A549 (cell line): ENCODE results near the gene TSN. TPM values are rescaled to one million over a fixed set of nuclear protein-coding genes. Genes with fewer than 3 reads are reported as not detected.
A peak's percentile ranks its signal among the peaks of the same experiment; 100 is the strongest.

Source experiments
- ATAC-seq, 2 experiments: fragments of 200-7000 bp in 1 of 2; fragments of >200 bp in 1 of 2; cut with Nextera tagmentation in 1 of 2; cut with Tn5 transposase in 1 of 2; 3 replicates each; pipeline versions ENCODE4 v1.8.0 to v1.9.1; 2018 to 2020; ENCODE audit warnings: mild to moderate bottlenecking in 1 of 2, moderate library complexity in 1 of 2
- CTCF ChIA-PET: fragments of 300-600 bp; sonication (Branson Sonifier 250); formaldehyde crosslinking; extraction: SDS; loops from one replicate; lab custom pipeline; 2021; ENCODE audit warnings: antibody characterized with exemption, inconsistent platforms; lab: Yijun Ruan, JAX
- POLR2A ChIA-PET: fragments of 350-600 bp; formaldehyde crosslinking; extraction: SDS; loops from one replicate; lab custom pipeline; 2021; ENCODE audit warnings: antibody characterized with exemption, inconsistent platforms; lab: Yijun Ruan, JAX
- DNase-seq, 2 experiments: peaks; one replicate each; pipeline versions ENCODE4 v3.0.0 to v3.0.0-alpha.2; 2011 to 2016; ENCODE audit warnings: low read depth in 1 of 2, low spot score in 1 of 2
- FAIRE-seq: peaks from 2 replicates; lab custom pipeline; 2011; peaks lifted over from hg19 to GRCh38; lab: Jason Lieb, UNC
- H3K27ac ChIP-seq, 2 experiments: fragments of >200 bp; sonication (Bioruptor Twin); formaldehyde crosslinking; 3 replicates each; pipeline ENCODE4 v1.5.1; 2016 to 2017
- H3K4me1 ChIP-seq: fragments of >200 bp; sonication (Bioruptor Twin); formaldehyde crosslinking; 3 replicates; pipeline ENCODE4 v1.6.1; 2016
- H3K4me2 ChIP-seq: fragments of >200 bp; sonication (Bioruptor Twin); formaldehyde crosslinking; 3 replicates; pipeline ENCODE4 v1.6.1; 2016
- H3K4me3 ChIP-seq: fragments of >200 bp; sonication (Bioruptor Twin); formaldehyde crosslinking; 3 replicates; pipeline ENCODE4 v1.5.1; 2016
- H3K9me3 ChIP-seq: fragments of >200 bp; sonication (Bioruptor Twin); formaldehyde crosslinking; 3 replicates; pipeline ENCODE4 v1.6.1; 2016
- BCL3 ChIP-seq: fragments of >200 bp; sonication (Bioruptor Twin); formaldehyde crosslinking; IDR thresholded peaks from 3 replicates; pipeline ENCODE4 v1.6.1; 2016
- BHLHE40 ChIP-seq: IDR thresholded peaks from 2 replicates; pipeline ENCODE4 v1.6.1; 2012; ENCODE audit warnings: low read depth, low read length, inconsistent platforms
- CBX2 ChIP-seq: fragments of 200-600 bp; sonication (generic); IDR thresholded peaks from 2 replicates; pipeline ENCODE4 v1.6.1; 2016; ENCODE audit warnings: low read depth, mild to moderate bottlenecking, borderline replicate concordance
- CTCF ChIP-seq: fragments of >200 bp; sonication (Bioruptor Twin); formaldehyde crosslinking; IDR thresholded peaks from 3 replicates; pipeline ENCODE4 v1.5.1; 2016
- EHMT2 ChIP-seq: fragments of 200-600 bp; sonication (generic); IDR thresholded peaks from 2 replicates; pipeline ENCODE4 v1.6.1; 2016; ENCODE audit warnings: antibody characterized with exemption, low read depth, mild to moderate bottlenecking, moderate library complexity
- ELK1 ChIP-seq: fragments of 150-350 bp; IDR thresholded peaks from 2 replicates; pipeline ENCODE4 v1.6.1; 2014; ENCODE audit warnings: low read depth, mild to moderate bottlenecking, low read length
- EP300 ChIP-seq, 2 experiments: fragments of >200 bp; sonication (Bioruptor Twin); formaldehyde crosslinking; IDR thresholded peaks; 2 replicates in 1 of 2; 3 replicates in 1 of 2; pipeline ENCODE4 v1.6.1; 2016 to 2017
- FOSL2 ChIP-seq, 2 experiments: fragments of 450-650 bp in 1 of 2; fragments of >200 bp in 1 of 2; sonication (Bioruptor Twin) in 1 of 2; formaldehyde crosslinking; IDR thresholded peaks; 2 replicates each; pipeline versions ENCODE4 v1.5.0 to v1.6.1; 2016 to 2020; ENCODE audit warnings: mild to moderate bottlenecking in 1 of 2, moderate library complexity in 1 of 2
- GATA3 ChIP-seq: IDR thresholded peaks from 2 replicates; pipeline ENCODE4 v1.6.1; 2012; ENCODE audit warnings: borderline replicate concordance
- HDAC2 ChIP-seq: fragments of 200-600 bp; sonication (generic); IDR thresholded peaks from 2 replicates; pipeline ENCODE4 v1.6.1; 2016
- HES2 ChIP-seq: fragments of >200 bp; sonication (Bioruptor Twin); formaldehyde crosslinking; IDR thresholded peaks from 2 replicates; pipeline ENCODE4 v1.6.1; 2016
- HEYL ChIP-seq: fragments of 250-450 bp; sonication (Bioruptor Pico); IDR thresholded peaks from 2 replicates; pipeline ENCODE4 v1.8.0; 2021; ENCODE audit warnings: mild to moderate bottlenecking, moderate library complexity
- HOXA7 ChIP-seq: fragments of 250-450 bp; sonication (Bioruptor Pico); IDR thresholded peaks from 2 replicates; pipeline ENCODE4 v1.5.0; 2020; ENCODE audit warnings: mild to moderate bottlenecking, moderate library complexity
- JUNB ChIP-seq: fragments of >200 bp; sonication (Bioruptor Twin); formaldehyde crosslinking; IDR thresholded peaks from 2 replicates; pipeline ENCODE4 v1.6.1; 2016
- KDM1A ChIP-seq: fragments of 200-600 bp; sonication (generic); IDR thresholded peaks from 2 replicates; pipeline ENCODE4 v1.6.1; 2016; ENCODE audit warnings: low read depth, mild to moderate bottlenecking
- NFE2L2 ChIP-seq: fragments of 150-350 bp; conservative IDR thresholded peaks from 2 replicates; pipeline ENCODE4 v1.6.1; 2014; ENCODE audit warnings: low read length
- NR3C1 ChIP-seq: fragments of >200 bp; sonication (Bioruptor Twin); formaldehyde crosslinking; IDR thresholded peaks from 3 replicates; pipeline ENCODE4 v1.6.1; 2017
- RAD21 ChIP-seq, 2 experiments: fragments of >200 bp in 1 of 2; sonication (Bioruptor Twin) in 1 of 2; formaldehyde crosslinking in 1 of 2; IDR thresholded peaks in 1 of 2; conservative IDR thresholded peaks in 1 of 2; 2 replicates in 1 of 2; 3 replicates in 1 of 2; pipeline ENCODE4 v1.6.1; 2012 to 2018; ENCODE audit warnings: inconsistent platforms in 1 of 2
- RARB ChIP-seq: fragments of 250-450 bp; sonication (Bioruptor Pico); IDR thresholded peaks from 2 replicates; pipeline ENCODE4 v1.8.0; 2021; ENCODE audit warnings: mild to moderate bottlenecking, moderate library complexity
- RCOR1 ChIP-seq: fragments of 150-350 bp; IDR thresholded peaks from 2 replicates; pipeline ENCODE4 v1.6.1; 2014; ENCODE audit warnings: antibody characterized with exemption, low read length, low read depth
- SMC3 ChIP-seq: fragments of >200 bp; sonication (Bioruptor Twin); formaldehyde crosslinking; IDR thresholded peaks from 3 replicates; pipeline ENCODE4 v1.6.1; 2018; ENCODE audit warnings: inconsistent platforms
- TFCP2L1 ChIP-seq: fragments of 250-450 bp; sonication (Bioruptor Pico); IDR thresholded peaks from 2 replicates; pipeline ENCODE4 v1.5.0; 2021; ENCODE audit warnings: mild to moderate bottlenecking
- USF2 ChIP-seq: fragments of 450-650 bp; IDR thresholded peaks from 2 replicates; pipeline ENCODE4 v1.6.1; 2014; ENCODE audit warnings: antibody characterized with exemption
- ZFP36 ChIP-seq: fragments of 450-650 bp; IDR thresholded peaks from 2 replicates; pipeline ENCODE4 v1.6.1; 2014; ENCODE audit warnings: borderline replicate concordance; ENCODE audit not compliant: partially characterized antibody
- ZNF302 ChIP-seq: fragments of 250-450 bp; sonication (Bioruptor Pico); IDR thresholded peaks from 2 replicates; pipeline ENCODE4 v1.9.0; 2021; ENCODE audit warnings: inconsistent platforms, mild to moderate bottlenecking, moderate library complexity
- WGBS: methylation state at CpG from one replicate; pipeline ENCODE4 v1.1.6; 2017; ENCODE audit errors: missing lambda C conversion rate; 5-methylcytosine and 5-hydroxymethylcytosine counted together
- polyA plus RNA-seq, 4 experiments: library from polyadenylated mRNA; depleted of rRNA in 3 of 4; stranded (reverse); fragments of >200 nt; fragmentation: RNase III in 1 of 4; extraction: RNeasy Plus Mini Kit Qiagen cat#74134 plus additional on column Dnase treatment in 1 of 4; gene quantifications; 2 replicates in 3 of 4; 3 replicates in 1 of 4; pipeline ENCODE4 v1.2.3, GENCODE V29; 2011 to 2017

The TSN gene
- polyA plus RNA-seq, 2 of the 4 experiments (the other 2 are of a cell fraction), result 56.8 to 101 TPM

GRCh38 chr2:121748202-121748601 lies 7.2 kb upstream of the TSN start:
- ChIA-PET POLR2A (interaction anchor here (0.6 to 1.0 kb wide), 2 partner anchors 9 to 217 kb away, joined by 3 to 4 read pairs; no protein-coding TSS in a partner anchor), CTCF (interaction anchor here (1.0 to 1.5 kb wide), 2 partner anchors 9 to 152 kb away, joined by 3 read pairs; no protein-coding TSS in a partner anchor)
- TF ChIP-seq BCL3 (no peak), FOSL2 (IDR thresholded peaks at IDR 0.05) (no peak), FOSL2 (CRISPR knock-in tag; IDR thresholded peaks at IDR 0.05) (no peak), RARB (CRISPR knock-in tag) (no peak), CTCF (peak; percentile 46), BHLHE40 (no peak), NR3C1 (no peak), CBX2 (no peak), SMC3 (0 out of 3 replicates have a peak, but pooled peaks have one; percentile 27), ZFP36 (no peak), RAD21 (conservative IDR thresholded peaks at IDR 0.05 in 1 of 2, IDR thresholded peaks at IDR 0.05 in 1 of 2) (peak; percentile 42 to 62; a peak in 3 of 5 replicates), RCOR1 (no peak), HEYL (CRISPR knock-in tag) (no peak)
- TF ChIP-seq, all 56 proteins: peak for 3
- ATAC-seq (peak; percentile 77 to 98; a peak in 5 of 6 replicates), FAIRE-seq (no peak), DNase-seq (peak in 1 of 2 experiments; percentile 61)
- 19% methylated on average over 4 of the region's 4 CpGs for WGBS
- Histone ChIP-seq H3K9me3 (0 out of 3 replicates have a peak, but pooled peaks cover 4% of the 10 kb centered on the region), H3K4me1 (no peaks in the 10 kb centered on the region), H3K4me2 (no peak overlapping the region), H3K27ac (no peak overlapping the region), H3K4me3 (no peak overlapping the region)

GRCh38 chr2:121754851-121755236 lies 607 bp upstream of the TSN start:
- peak overlapping the region; percentile 76 to 88 for H3K27ac ChIP-seq
- peak overlapping the region; percentile 73 for H3K4me2 ChIP-seq
- no peak for DNase-seq
- ChIA-PET CTCF (no interaction called here), POLR2A (interaction anchor here (1.0 to 1.8 kb wide), 2 partner anchors 14 to 18 kb away, joined by 4 to 10 read pairs; partner anchors contain the start of gene NIFK)
- peak overlapping the region; percentile 78 for H3K4me3 ChIP-seq
- peaks cover 13% of the 10 kb centered on the region for H3K4me1 ChIP-seq
- FAIRE-seq, result no peak
- 7% methylated on average over 8 of the region's 8 CpGs for WGBS
- ATAC-seq, result peak; percentile 20 to 32; a peak in 5 of 6 replicates
- H3K9me3 ChIP-seq, result no peaks in the 10 kb centered on the region
- TF ChIP-seq USF2 (no peak), JUNB (no peak), RCOR1 (no peak), HDAC2 (no peak), NFE2L2 (no peak), TFCP2L1 (CRISPR knock-in tag) (no peak), EHMT2 (no peak), HOXA7 (CRISPR knock-in tag) (no peak), RAD21 (conservative IDR thresholded peaks at IDR 0.05 in 1 of 2, IDR thresholded peaks at IDR 0.05 in 1 of 2) (no peak), GATA3 (no peak), SMC3 (no peak), NR3C1 (no peak), ZNF302 (CRISPR knock-in tag) (no peak), EP300 (IDR thresholded peaks at IDR 0.05) (no peak), CTCF (no peak), KDM1A (no peak), CBX2 (no peak), ELK1 (no peak), HES2 (no peak)
